H1 (cell line): ENCODE results near the gene PDE9A. TPM values are rescaled to one million over a fixed set of nuclear protein-coding genes. Genes with fewer than 3 reads are reported as not detected.

ENCODE experiments used
- CTCF ChIA-PET: fragments of 300-600 bp; sonication (Branson Sonifier 250); formaldehyde crosslinking; loops from one replicate; lab custom pipeline; 2021; ENCODE audit not compliant: partially characterized antibody; lab: Charles Lee
- POLR2A ChIA-PET: fragments of 300-600 bp; sonication (Branson Sonifier 250); formaldehyde crosslinking; loops from one replicate; lab custom pipeline; 2021; ENCODE audit warnings: inconsistent platforms; ENCODE audit not compliant: partially characterized antibody; lab: Charles Lee
- DNase-seq, 2 experiments: peaks; one replicate each; pipeline versions ENCODE4 v3.0.0 to v3.0.0-alpha.2; 2010 to 2022; ENCODE audit warnings: low spot score in 2 of 2, low read depth in 1 of 2, mixed read lengths in 1 of 2
- FAIRE-seq: peaks from 2 replicates; lab custom pipeline; 2011; peaks lifted over from hg19 to GRCh38; lab: Jason Lieb, UNC
- H2AFZ ChIP-seq: 2 replicates; pipeline ENCODE4 v1.8.1; 2012; ENCODE audit warnings: low read length, inconsistent platforms
- H2AK5ac ChIP-seq: 2 replicates; pipeline ENCODE4 v1.6.1; 2013; ENCODE audit warnings: low read depth, low read length
- H2BK120ac ChIP-seq: replicated peaks from 2 replicates; pipeline ENCODE3; 2013; ENCODE audit warnings: low read depth, low read length, inconsistent platforms
- H2BK12ac ChIP-seq: 2 replicates; pipeline ENCODE4 v1.6.1; 2013; ENCODE audit warnings: low read depth, low read length
- H2BK15ac ChIP-seq: 2 replicates; pipeline ENCODE4 v1.6.1; 2013; ENCODE audit warnings: low read length
- H2BK20ac ChIP-seq: 2 replicates; pipeline ENCODE4 v1.6.1; 2013; ENCODE audit warnings: low read length
- H2BK5ac ChIP-seq: 2 replicates; pipeline ENCODE4 v1.6.1; 2013; ENCODE audit warnings: low read depth, low read length
- H3K14ac ChIP-seq: 2 replicates; pipeline ENCODE4 v1.6.1; 2013; ENCODE audit warnings: inconsistent platforms; ENCODE audit not compliant: insufficient read length
- H3K18ac ChIP-seq: 2 replicates; pipeline ENCODE4 v1.6.1; 2013; ENCODE audit warnings: low read length; ENCODE audit errors: extremely low read depth
- H3K23ac ChIP-seq: 2 replicates; pipeline ENCODE4 v1.6.1; 2013; ENCODE audit warnings: inconsistent platforms; ENCODE audit not compliant: insufficient read length
- H3K23me2 ChIP-seq: 2 replicates; pipeline ENCODE4 v1.6.1; 2013; ENCODE audit warnings: low read depth, low read length
- H3K27ac ChIP-seq: 2 replicates; pipeline ENCODE4 v1.6.1; 2011; ENCODE audit warnings: low read depth, low read length, inconsistent platforms
- H3K27me3 ChIP-seq, 4 experiments: replicated peaks in 1 of 4; 1 replicate in 1 of 4; 2 replicates in 3 of 4; pipeline versions ENCODE4 v1.6.1 to v1.8.1; 2011 to 2013; ENCODE audit warnings: low read length in 3 of 4, mild to moderate bottlenecking in 3 of 4, inconsistent platforms in 2 of 4, mixed read lengths in 2 of 4, moderate library complexity in 1 of 4; ENCODE audit not compliant: control insufficient read depth in 3 of 4, insufficient read depth in 3 of 4; ENCODE audit errors: extremely low read depth in 1 of 4
- H3K36me3 ChIP-seq, 4 experiments: 2 replicates each; pipeline versions ENCODE4 v1.6.1 to v1.8.1; 2011 to 2013; ENCODE audit warnings: mild to moderate bottlenecking in 4 of 4, low read length in 3 of 4, moderate library complexity in 2 of 4, control low read depth in 1 of 4, inconsistent platforms in 1 of 4; ENCODE audit not compliant: insufficient read depth in 4 of 4, control insufficient read depth in 2 of 4
- H3K4ac ChIP-seq: replicated peaks from 2 replicates; pipeline ENCODE3; 2013; ENCODE audit warnings: low read length, low read depth, mixed read lengths, inconsistent platforms; ENCODE audit not compliant: insufficient read length
- H3K4me1 ChIP-seq, 4 experiments: replicated peaks in 1 of 4; 1 replicate in 1 of 4; 2 replicates in 3 of 4; pipeline versions ENCODE4 v1.6.1 to v1.8.1; 2011 to 2013; ENCODE audit warnings: low read length in 3 of 4, inconsistent platforms in 2 of 4, mixed read lengths in 1 of 4; ENCODE audit not compliant: insufficient read depth in 4 of 4, control insufficient read depth in 3 of 4
- H3K4me2 ChIP-seq, 2 experiments: 2 replicates each; pipeline versions ENCODE4 v1.6.1 to v1.8.1; 2011 to 2013; ENCODE audit warnings: low read depth in 2 of 2, low read length in 2 of 2, control low read depth in 1 of 2, inconsistent platforms in 1 of 2, mild to moderate bottlenecking in 1 of 2; ENCODE audit not compliant: insufficient read depth in 1 of 2
- H3K4me3 ChIP-seq, 4 experiments: fragments of 200-600, 300-600 bp in 1 of 4; sonication (generic), shearing (Covaris generic), sonication (Bioruptor Twin) in 1 of 4; 2 replicates each; pipeline versions ENCODE4 v1.5.1 to v1.8.1; 2011 to 2016; ENCODE audit warnings: low read length in 4 of 4, low read depth in 3 of 4, control low read depth in 2 of 4, inconsistent platforms in 2 of 4, mild to moderate bottlenecking in 2 of 4, mixed read lengths in 1 of 4, moderate library complexity in 1 of 4; ENCODE audit not compliant: insufficient read depth in 2 of 4; ENCODE audit errors: extremely low read depth in 1 of 4
- H3K56ac ChIP-seq: replicated peaks from 2 replicates; pipeline ENCODE3; 2013; ENCODE audit warnings: low read depth, mild to moderate bottlenecking, mixed read lengths, low read length, inconsistent platforms; ENCODE audit not compliant: insufficient read length
- H3K79me1 ChIP-seq: 2 replicates; pipeline ENCODE4 v1.6.1; 2013; ENCODE audit warnings: low read depth, low read length, control low read depth
- H3K79me2 ChIP-seq, 2 experiments: 2 replicates each; pipeline versions ENCODE4 v1.6.1 to v1.8.1; 2012 to 2013; ENCODE audit warnings: low read length in 2 of 2, mild to moderate bottlenecking in 2 of 2, inconsistent platforms in 1 of 2; ENCODE audit not compliant: insufficient read depth in 2 of 2, control insufficient read depth in 1 of 2
- H3K9ac ChIP-seq, 4 experiments: replicated peaks in 1 of 4; 1 replicate in 1 of 4; 2 replicates in 3 of 4; pipeline versions ENCODE4 v1.6.1 to v1.8.1; 2011 to 2013; ENCODE audit warnings: low read depth in 3 of 4, low read length in 3 of 4, control low read depth in 2 of 4, mild to moderate bottlenecking in 2 of 4, moderate library complexity in 2 of 4, inconsistent platforms in 1 of 4; ENCODE audit errors: extremely low read depth in 1 of 4
- H3K9me3 ChIP-seq, 2 experiments: 2 replicates each; pipeline versions ENCODE4 v1.6.1 to v1.8.1; 2012 to 2013; ENCODE audit warnings: mild to moderate bottlenecking in 2 of 2, moderate library complexity in 2 of 2, control low read depth in 1 of 2, inconsistent platforms in 1 of 2, low read depth in 1 of 2, low read length in 1 of 2, mixed read lengths in 1 of 2; ENCODE audit not compliant: insufficient read depth in 2 of 2
- H4K20me1 ChIP-seq, 2 experiments: replicated peaks in 1 of 2; 2 replicates each; pipeline versions ENCODE3 to v1.8.1; 2011 to 2013; ENCODE audit warnings: inconsistent platforms in 2 of 2, low read length in 2 of 2, mild to moderate bottlenecking in 1 of 2; ENCODE audit not compliant: insufficient read depth in 2 of 2, control insufficient read depth in 1 of 2
- H4K5ac ChIP-seq: 2 replicates; pipeline ENCODE4 v1.6.1; 2013; ENCODE audit warnings: low read length, low read depth, mixed read lengths, inconsistent platforms; ENCODE audit not compliant: insufficient read length
- H4K8ac ChIP-seq: 2 replicates; pipeline ENCODE4 v1.8.0; 2013; ENCODE audit warnings: mild to moderate bottlenecking, moderate library complexity, low read length, inconsistent platforms; ENCODE audit not compliant: insufficient read depth; ENCODE audit errors: extremely low read depth
- H4K91ac ChIP-seq: replicated peaks from 2 replicates; pipeline ENCODE3; 2013; ENCODE audit warnings: low read length, mixed read lengths, inconsistent platforms; ENCODE audit not compliant: insufficient read length
- KDM1A ChIP-seq: fragments of 200-600, 300-600 bp; sonication (generic); IDR thresholded peaks from 2 replicates; pipeline ENCODE4 v1.7.1; 2016; ENCODE audit warnings: mild to moderate bottlenecking, low read length, borderline replicate concordance
- WGBS, 2 experiments: shearing (Covaris generic) in 1 of 2; methylation state at CpG; one replicate each; pipeline versions ENCODE4 v1.1.6 to v1.1.7; 2013 to 2015; ENCODE audit warnings: low lambda C conversion rate in 2 of 2, mixed read lengths in 2 of 2, inconsistent platforms in 1 of 2, low coverage in 1 of 2, missing lambda C conversion rate in 1 of 2; ENCODE audit not compliant: insufficient replicate concordance in 2 of 2, insufficient coverage in 1 of 2, insufficient read length in 1 of 2; ENCODE audit errors: extremely low coverage in 1 of 2, missing lambda C conversion rate in 1 of 2; 5-methylcytosine and 5-hydroxymethylcytosine counted together
- polyA plus RNA-seq, 7 experiments: library from polyadenylated mRNA; depleted of rRNA in 3 of 7; stranded (reverse) in 5 of 7; unstranded in 2 of 7; fragments of >200 nt in 5 of 7; fragments of 200-250 nt in 2 of 7; gene quantifications; 1 replicate in 5 of 7; 2 replicates in 1 of 7; 4 replicates in 1 of 7; pipeline versions ENCODE4 v1.2.1 to v1.2.3, GENCODE V29; 2011 to 2013; ENCODE audit warnings: missing spikeins in 2 of 7, mixed read lengths in 2 of 7
- total RNA-seq: library from RNA; stranded (reverse); fragmentation: NEBNext Ultra II Directional; extraction: Animal tissue kit (Norgen Biotek cat#: 25700); gene quantifications from 2 replicates; pipeline ENCODE4 v1.2.1, GENCODE V29; 2021

PDE9A gene
- total and polyA plus RNA-seq, 2 of the 8 experiments (the other 6 are each of a cell fraction or from before 2014, with no cell fraction given) = 39.2 to 45.9 TPM

DNA sequence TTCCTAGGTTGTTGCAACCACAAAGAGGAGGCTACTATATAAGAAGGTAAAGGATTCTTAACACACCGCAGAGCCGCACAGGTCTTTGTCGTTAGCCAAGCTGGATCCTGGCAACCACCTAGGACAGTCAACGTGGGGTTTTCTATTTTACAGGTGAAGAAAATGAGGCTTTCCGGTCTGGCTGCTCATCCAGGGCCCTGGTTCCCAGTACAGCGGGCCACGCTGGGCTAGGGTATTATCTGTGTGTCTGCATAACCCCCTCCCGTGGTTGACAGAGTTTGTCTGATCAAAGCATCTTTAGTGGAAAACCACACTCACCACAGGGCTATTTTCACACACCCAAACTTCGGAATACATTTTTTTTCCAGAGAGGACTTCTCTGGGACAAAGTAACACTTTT lies 39.0 kb upstream of the PDE9A start:
- no peak overlapping the region; the same call in 1 of the 2 replicates for H4K8ac ChIP-seq
- no peak for FAIRE-seq
- ChIA-PET CTCF (interaction anchor here (0.6 to 1.4 kb wide), 3 partner anchors 21 to 39 kb away, joined by 3 to 5 read pairs (median 4); no protein-coding TSS in a partner anchor), POLR2A (no interaction called here)
- no peak overlapping the region for H2BK20ac ChIP-seq
- no peak overlapping the region for H2BK15ac ChIP-seq
- peaks cover 0 to 2% (median 0%) of the 10 kb centered on the region in 4 experiments; a peak in 2 of 7 replicates for H3K27me3 ChIP-seq
- no peak overlapping the region for H4K91ac ChIP-seq
- H3K23ac ChIP-seq = no peak overlapping the region
- no peaks in the 10 kb centered on the region for H3K4me1 ChIP-seq
- no peak overlapping the region for H3K4me3 ChIP-seq
- no peak overlapping the region for H2BK120ac ChIP-seq
- H3K79me2 ChIP-seq = no peaks in the 10 kb centered on the region
- H3K36me3 ChIP-seq = no peaks in the 10 kb centered on the region; a peak in 1 of 8 replicates
- no peak overlapping the region for H2BK12ac ChIP-seq
- no peak overlapping the region for H3K4ac ChIP-seq
- no peak overlapping the region for H3K56ac ChIP-seq
- H4K20me1 ChIP-seq = peaks cover 0 to 7% of the 10 kb centered on the region in 2 experiments
- H3K14ac ChIP-seq = no peak overlapping the region
- H3K9me3 ChIP-seq = no peaks in the 10 kb centered on the region
- H3K79me1 ChIP-seq = no peaks in the 10 kb centered on the region
- H3K27ac ChIP-seq = no peak overlapping the region
- no peak overlapping the region for H2AFZ ChIP-seq
- H2BK5ac ChIP-seq = no peak overlapping the region
- no peak overlapping the region for H3K4me2 ChIP-seq
- no peak overlapping the region for H4K5ac ChIP-seq
- H2AK5ac ChIP-seq = no peak overlapping the region
- H3K9ac ChIP-seq = no peak overlapping the region
- 93% methylated on average over 9 of the region's 9 CpGs; no CpG with 5 or more reads in 1 of the 2 experiments for WGBS, 2 experiments
- H3K18ac ChIP-seq = no peak overlapping the region
- H3K23me2 ChIP-seq = peaks cover 11% of the 10 kb centered on the region; the same call in 1 of the 2 replicates
- DNase-seq = no peak
- TF ChIP-seq KDM1A = no peak
